NCI-H748 treated with DMSO at 0.1 percent for 48 hours (cell line): ENCODE data around the gene STRN3.
"Not testable (repeated sequence)": the region's sequence is repeated elsewhere in the genome, so short reads cannot be mapped to it uniquely, and the experiment has no call there.

Source experiments
- DNase-seq: peaks from one replicate; lab custom pipeline; 2025; lab: John Stamatoyannopoulos, UW

The STRN3 gene

GRCh38 chr14:30907659-30908057 lies 118.5 kb downstream of the STRN3 start:
- no peak for DNase-seq

GRCh38 chr14:30906752-30907658 lies 119.2 kb downstream of the STRN3 start:
- DNase-seq, result peak; percentile 7

DNA sequence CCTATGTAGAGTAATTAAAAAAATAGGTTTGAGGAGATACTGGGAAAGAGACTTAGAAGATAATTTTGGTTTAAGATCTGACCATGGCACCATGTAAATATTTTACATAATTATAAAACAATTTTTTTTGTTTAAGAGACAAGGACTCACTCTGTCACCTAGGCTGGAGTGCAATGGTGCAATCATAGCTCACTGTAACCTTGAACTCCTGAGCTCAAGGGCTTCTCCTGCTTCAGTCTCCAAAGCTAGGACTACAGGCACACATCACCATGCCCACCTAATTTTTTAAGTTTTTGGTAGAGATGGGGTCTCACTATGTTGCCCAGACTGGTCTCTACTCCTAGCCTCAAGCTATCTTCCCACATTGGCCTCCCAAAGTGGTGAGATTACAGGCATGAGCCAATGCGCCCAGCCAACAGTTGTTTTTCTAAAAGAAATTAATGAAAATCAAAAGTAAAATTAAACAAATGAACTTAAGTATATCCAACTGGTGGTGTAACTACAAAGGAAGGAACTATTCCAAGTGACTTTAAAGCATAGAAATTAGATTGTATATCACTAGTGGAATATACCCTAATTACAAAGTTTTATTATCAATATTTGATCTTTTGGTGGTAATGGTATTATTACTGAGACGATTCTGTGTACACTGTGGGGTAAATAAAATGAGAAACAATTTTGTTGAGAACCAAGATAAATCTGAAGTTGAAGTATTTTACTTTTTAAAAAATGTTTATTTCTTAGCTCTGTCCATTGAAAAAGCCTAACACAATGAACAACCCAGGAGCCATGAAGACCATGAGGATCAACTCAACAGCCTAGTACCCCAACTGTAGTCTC lies 122.7 kb downstream of the STRN3 start:
- DNase-seq, result no peak

DNA sequence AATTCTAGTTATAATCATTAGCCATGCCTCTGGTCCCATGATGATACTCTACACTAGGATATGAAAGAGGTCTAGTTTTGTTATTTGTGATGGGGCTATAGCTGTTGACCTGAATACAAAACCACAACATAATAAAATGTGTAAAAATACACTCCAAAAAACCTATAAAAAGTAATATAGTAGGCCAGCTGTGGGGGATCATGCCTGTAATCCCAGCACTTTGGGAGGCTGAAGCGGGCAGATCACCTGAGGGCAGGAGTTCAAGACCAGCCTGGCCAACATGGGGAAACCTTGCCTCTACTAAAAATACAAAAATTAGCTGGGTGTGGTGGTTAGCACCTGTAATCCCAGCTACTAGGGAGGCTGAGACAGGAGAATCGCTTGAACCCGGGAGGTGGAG lies 129.1 kb downstream of the STRN3 start:
- not testable (repeated sequence) for DNase-seq

DNA sequence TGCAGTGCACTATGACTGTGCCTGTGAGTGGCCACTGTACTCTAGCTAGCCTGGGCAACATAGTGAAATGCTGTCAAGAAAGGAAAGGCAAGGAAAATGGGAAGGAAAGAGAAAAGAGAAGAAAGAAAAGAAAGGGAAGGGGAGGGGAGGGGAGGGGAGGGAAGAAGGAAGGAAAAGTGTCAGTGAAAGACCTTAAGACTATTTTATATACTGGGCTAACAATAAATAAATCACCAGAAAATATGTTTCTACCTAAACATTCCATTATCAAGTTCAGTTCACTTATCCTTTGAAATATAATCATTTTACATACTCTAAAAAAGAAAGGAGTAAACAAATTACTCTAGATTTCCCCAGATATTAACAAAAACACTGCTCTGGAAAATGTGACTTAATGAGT lies 129.7 kb downstream of the STRN3 start:
- DNase-seq, result no peak

DNA sequence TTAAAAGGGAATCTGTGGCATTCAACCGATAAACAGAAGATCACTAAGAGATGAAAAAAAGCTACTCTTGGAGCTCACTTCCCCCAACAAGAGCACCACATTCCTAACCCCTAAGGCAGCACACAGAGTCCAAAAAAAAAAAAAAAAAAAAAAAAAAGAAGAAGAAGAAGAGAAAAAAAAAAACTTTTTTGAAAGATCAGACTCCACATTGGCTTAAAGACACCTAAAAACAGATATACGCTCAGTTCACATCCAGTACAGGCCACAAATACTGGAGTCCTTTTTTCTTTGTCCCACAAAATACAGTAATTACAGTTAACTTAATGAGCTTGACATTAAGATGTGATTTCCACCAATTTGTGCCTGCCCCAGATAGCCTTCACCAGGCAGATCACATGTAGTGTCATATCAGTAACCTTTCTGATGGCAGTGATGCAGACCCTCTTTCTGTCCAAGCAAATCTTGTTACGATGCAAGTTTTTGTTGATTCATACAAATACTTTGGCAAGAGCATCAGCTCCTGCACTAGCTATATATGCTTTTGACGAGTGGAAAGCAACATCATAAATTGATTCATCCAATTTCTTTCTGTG lies 131.2 kb downstream of the STRN3 start:
- no peak for DNase-seq

DNA sequence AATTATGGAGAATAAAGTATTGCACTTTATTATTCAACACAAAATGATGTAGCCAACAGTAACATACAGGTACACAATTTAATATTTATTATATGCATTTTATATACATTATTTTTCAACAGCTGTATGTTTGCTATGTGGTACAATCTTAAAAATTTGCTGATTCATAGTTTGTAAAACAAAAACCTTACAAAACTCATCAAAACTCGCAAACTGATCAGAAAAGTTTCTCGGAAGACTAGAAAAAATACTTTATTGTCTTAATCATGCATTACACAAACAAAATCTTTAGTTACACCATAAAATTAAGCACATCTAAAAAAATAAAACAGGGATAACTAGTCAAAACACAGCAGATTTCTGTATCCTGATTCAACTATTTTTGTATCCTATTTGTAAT lies 132.4 kb downstream of the STRN3 start:
- no peak for DNase-seq

DNA sequence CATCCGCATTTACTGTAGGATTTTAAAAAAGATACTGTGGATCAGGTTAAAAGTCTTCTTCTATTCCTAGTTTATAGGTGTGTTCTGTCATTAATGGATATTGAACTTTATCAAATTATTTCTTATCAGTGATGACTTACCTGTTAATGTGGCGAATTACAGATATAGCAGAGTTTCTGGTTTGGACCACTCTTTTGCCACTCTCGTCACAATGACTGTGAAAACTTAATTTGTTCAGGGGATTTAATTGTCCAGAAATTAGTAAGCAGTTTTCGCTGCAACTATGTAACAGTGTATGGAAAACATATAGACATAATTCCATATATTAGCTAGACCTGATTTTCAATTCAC lies 137.0 kb downstream of the STRN3 start:
- DNase-seq, result no peak

DNA sequence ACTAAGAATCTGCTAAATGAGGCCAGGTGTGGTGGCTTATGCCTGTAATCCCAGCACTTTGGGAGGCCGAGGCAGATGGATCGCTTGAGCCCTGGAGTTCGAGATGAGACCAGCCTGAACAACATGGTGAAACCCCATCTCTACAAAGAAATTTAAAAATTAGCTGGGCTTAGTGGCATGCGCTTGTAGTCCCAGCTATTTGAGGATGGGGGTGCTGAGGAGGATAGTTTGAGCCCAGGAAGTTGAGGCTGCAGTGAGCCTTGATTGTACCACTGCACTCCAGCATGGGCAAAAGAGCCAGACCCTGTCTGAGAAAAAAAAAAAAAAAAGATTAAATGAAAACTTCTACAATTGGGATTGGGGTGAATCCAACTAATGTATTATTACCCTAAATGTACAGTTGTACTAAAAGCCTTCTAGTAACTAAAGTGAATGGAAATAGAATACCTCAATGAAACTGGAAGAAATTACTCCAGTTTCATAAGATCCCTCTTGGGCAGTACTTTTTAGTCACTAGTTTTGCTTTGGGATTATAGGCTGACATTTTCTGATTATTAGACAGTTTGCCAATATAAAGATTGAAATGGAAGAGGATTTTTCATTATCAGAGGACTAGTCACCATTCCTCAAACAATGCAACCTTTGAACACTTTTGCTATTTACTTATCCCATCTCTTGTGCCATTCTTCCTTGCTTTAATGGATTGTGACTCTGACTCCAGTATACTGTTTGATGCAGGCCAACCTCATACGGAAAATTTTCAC lies 137.5 kb downstream of the STRN3 start:
- DNase-seq, result no peak

- no peak for DNase-seq
These were observed 140.1 kb downstream of the STRN3 start for GRCh38 chr14:30885840-30886740.

GRCh38 chr14:30884901-30885300 lies 141.3 kb downstream of the STRN3 start:
- no peak for DNase-seq

GRCh38 chr14:30883508-30884294 lies 142.5 kb downstream of the STRN3 start:
- no peak for DNase-seq

GRCh38 chr14:30882431-30882830 lies 143.7 kb downstream of the STRN3 start:
- no peak for DNase-seq

- no peak for DNase-seq
These were observed 149.5 kb downstream of the STRN3 start for GRCh38 chr14:30876692-30877091.

- DNase-seq, result no peak
These were observed 150.5 kb downstream of the STRN3 start for GRCh38 chr14:30875788-30876053.

- no peak for DNase-seq
These were observed 151.0 kb downstream of the STRN3 start for GRCh38 chr14:30874999-30875787.

GRCh38 chr14:30874120-30874998 lies 151.8 kb downstream of the STRN3 start, which contains the start of gene COCH:
COCH (plus strand) TSS chr14:30874559; CDS start chr14:30874939, 380 bp downstream.
- peak; percentile 23 for DNase-seq
